ENCODE data around the gene BRD1. TPM values are rescaled to one million over a fixed set of nuclear protein-coding genes. Genes with fewer than 3 reads are reported as not detected.

BRD1 gene
- total RNA-seq, 1 donor from 2014 or later: 32.4 TPM

GRCh38 chr22:49829044-49829853 lies 1.6 kb upstream of the BRD1 start:
- no peak overlapping the region for H3K4me2 ChIP-seq (ENCODE audit: low read length)
- no peak overlapping the region for H3K9ac ChIP-seq (ENCODE audit: low read length)
- H3K36me3 Mint-ChIP-seq (ENCODE audit: low read depth, unreplicated experiment): peaks cover 2% of the 10 kb centered on the region
- no peaks in the 10 kb centered on the region for H3K9me3 ChIP-seq (ENCODE audit: insufficient read depth, low read depth, low read length)
- H3K4me3 Mint-ChIP-seq (ENCODE audit: unreplicated experiment): peak overlapping the region; percentile 67
- peaks cover 15% of the 10 kb centered on the region for H3K4me1 ChIP-seq (ENCODE audit: insufficient read depth, low read length)
- H3K27me3 ChIP-seq (ENCODE audit: insufficient read depth, low read length): peaks cover 5% of the 10 kb centered on the region
- TF ChIP-seq CTCF (IDR thresholded peaks at IDR 0.05; ENCODE audit: insufficient read depth, low read depth, low read length) (no peak), EZH2 (IDR thresholded peaks at IDR 0.05; ENCODE audit: insufficient read depth, low read length) (no peak)
- H3K4me1 Mint-ChIP-seq (ENCODE audit: low read depth, unreplicated experiment): peaks cover 18% of the 10 kb centered on the region
- no peaks in the 10 kb centered on the region for H3K36me3 ChIP-seq (ENCODE audit: insufficient read depth, low read length)
- H2AFZ ChIP-seq (ENCODE audit: low read depth, low read length): no peak overlapping the region
- H3K79me2 ChIP-seq (ENCODE audit: insufficient read depth, low read length): peaks cover 29% of the 10 kb centered on the region
- peaks cover 26% of the 10 kb centered on the region for H4K20me1 ChIP-seq (ENCODE audit: insufficient read depth, low read length)
- H3K9me3 Mint-ChIP-seq (ENCODE audit: unreplicated experiment): peaks cover 2% of the 10 kb centered on the region
- no peak overlapping the region for H3K27ac ChIP-seq (ENCODE audit: low read depth, low read length)
- peaks cover 5% of the 10 kb centered on the region for H3K27me3 Mint-ChIP-seq (ENCODE audit: low read depth, unreplicated experiment)
- DNase-seq (ENCODE audit: low read depth): no peak
- no peak overlapping the region for H3K4me3 ChIP-seq (ENCODE audit: insufficient read depth, low read depth, low read length)
- no peak overlapping the region for H3K27ac Mint-ChIP-seq (ENCODE audit: unreplicated experiment)
- no peak for FAIRE-seq

- H2AFZ ChIP-seq (ENCODE audit: low read depth, low read length): no peak overlapping the region
- Mint-ChIP-seq H3K4me3 (ENCODE audit: unreplicated experiment) (peak overlapping the region; percentile 66), H3K27ac (ENCODE audit: unreplicated experiment) (peak overlapping the region; percentile 66), H3K36me3 (ENCODE audit: low read depth, unreplicated experiment) (peaks cover 8% of the 10 kb centered on the region), H3K9me3 (ENCODE audit: unreplicated experiment) (peaks cover 2% of the 10 kb centered on the region), H3K27me3 (ENCODE audit: low read depth, unreplicated experiment) (peaks cover 5% of the 10 kb centered on the region), H3K4me1 (ENCODE audit: low read depth, unreplicated experiment) (peaks cover 24% of the 10 kb centered on the region)
- H3K36me3 ChIP-seq (ENCODE audit: insufficient read depth, low read length): no peaks in the 10 kb centered on the region
- H3K4me3 ChIP-seq (ENCODE audit: insufficient read depth, low read depth, low read length): no peak overlapping the region
- FAIRE-seq: no peak
- no peak overlapping the region for H3K4me2 ChIP-seq (ENCODE audit: low read length)
- H4K20me1 ChIP-seq (ENCODE audit: insufficient read depth, low read length): peaks cover 33% of the 10 kb centered on the region
- TF ChIP-seq EZH2 (IDR thresholded peaks at IDR 0.05; ENCODE audit: insufficient read depth, low read length): no peak
- TF ChIP-seq CTCF (IDR thresholded peaks at IDR 0.05; ENCODE audit: insufficient read depth, low read depth, low read length): no peak
- peaks cover 15% of the 10 kb centered on the region for H3K4me1 ChIP-seq (ENCODE audit: insufficient read depth, low read length)
- no peak overlapping the region for H3K9ac ChIP-seq (ENCODE audit: low read length)
- H3K27ac ChIP-seq (ENCODE audit: low read depth, low read length): no peak overlapping the region
- H3K9me3 ChIP-seq (ENCODE audit: insufficient read depth, low read depth, low read length): no peaks in the 10 kb centered on the region
- no peak for DNase-seq (ENCODE audit: low read depth)
- H3K79me2 ChIP-seq (ENCODE audit: insufficient read depth, low read length): peaks cover 36% of the 10 kb centered on the region
- H3K27me3 ChIP-seq (ENCODE audit: insufficient read depth, low read length): peaks cover 3% of the 10 kb centered on the region
Measured at GRCh38 chr22:49828599-49828965, 909 bp upstream of the BRD1 start.

- H3K27me3 Mint-ChIP-seq (ENCODE audit: low read depth, unreplicated experiment): peaks cover 5% of the 10 kb centered on the region
- Histone ChIP-seq H4K20me1 (ENCODE audit: insufficient read depth, low read length) (peaks cover 45% of the 10 kb centered on the region), H3K27me3 (ENCODE audit: insufficient read depth, low read length) (peaks cover 3% of the 10 kb centered on the region), H3K36me3 (ENCODE audit: insufficient read depth, low read length) (peaks cover 8% of the 10 kb centered on the region), H3K27ac (ENCODE audit: low read depth, low read length) (peak overlapping the region; percentile 82), H3K4me1 (ENCODE audit: insufficient read depth, low read length) (peaks cover 15% of the 10 kb centered on the region), H3K4me3 (ENCODE audit: insufficient read depth, low read depth, low read length) (peak overlapping the region; percentile 65), H3K79me2 (ENCODE audit: insufficient read depth, low read length) (peaks cover 48% of the 10 kb centered on the region), H2AFZ (ENCODE audit: low read depth, low read length) (no peak overlapping the region), H3K9me3 (ENCODE audit: insufficient read depth, low read depth, low read length) (no peaks in the 10 kb centered on the region), H3K4me2 (ENCODE audit: low read length) (peak overlapping the region; percentile 95), H3K9ac (ENCODE audit: low read length) (peak overlapping the region; percentile 90)
- H3K36me3 Mint-ChIP-seq (ENCODE audit: low read depth, unreplicated experiment): peaks cover 13% of the 10 kb centered on the region
- H3K9me3 Mint-ChIP-seq (ENCODE audit: unreplicated experiment): peaks cover 2% of the 10 kb centered on the region
- H3K4me3 Mint-ChIP-seq (ENCODE audit: unreplicated experiment): peak overlapping the region; percentile 71
- DNase-seq (ENCODE audit: low read depth): no peak
- no peak overlapping the region for H3K27ac Mint-ChIP-seq (ENCODE audit: unreplicated experiment)
- TF ChIP-seq EZH2 (IDR thresholded peaks at IDR 0.05; ENCODE audit: insufficient read depth, low read length) (no peak), CTCF (IDR thresholded peaks at IDR 0.05; ENCODE audit: insufficient read depth, low read depth, low read length) (no peak)
- FAIRE-seq: no peak
- peaks cover 26% of the 10 kb centered on the region for H3K4me1 Mint-ChIP-seq (ENCODE audit: low read depth, unreplicated experiment)
Measured at GRCh38 chr22:49827271-49827852, 311 bp downstream of the BRD1 start.

All from astrocyte (in vitro differentiated cells and primary cell).